Loucy (cell line): ENCODE measurements around the gene RPS4Y2.

Experiments used
- EZH2phosphoT487 ChIP-seq: fragments of 200-600 bp; IDR thresholded peaks from 2 replicates; pipeline ENCODE4 v1.6.1; 2018; ENCODE audit warnings: antibody characterized with exemption, mild to moderate bottlenecking, moderate library complexity, borderline replicate concordance
- TF ChIP-seq, protein P1 (sequence below): fragments of 200-600 bp; sonication (generic); conservative IDR thresholded peaks from 2 replicates; pipeline ENCODE4 v1.5.1; 2014; ENCODE audit warnings: mild to moderate bottlenecking, antibody characterized with exemption, low read length

DNA sequence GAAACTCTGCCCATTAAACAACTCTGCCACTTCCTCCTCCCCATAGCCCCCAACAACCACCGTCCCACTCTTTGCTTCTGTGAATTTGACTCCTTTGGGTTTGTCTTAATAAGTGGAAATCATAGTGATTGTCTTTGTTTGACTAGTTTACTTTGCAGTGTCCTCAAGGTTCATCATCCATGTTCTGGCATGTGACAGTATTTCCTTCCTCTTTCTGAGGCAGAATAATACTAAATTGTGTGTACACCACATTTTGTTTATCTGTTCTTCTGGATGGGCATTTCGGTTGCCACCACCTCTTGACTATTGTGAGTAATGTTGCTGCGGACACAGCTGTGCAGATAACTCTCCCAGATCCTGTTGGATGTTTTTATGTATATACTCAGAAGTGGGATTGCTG is 14.8 kb downstream of the RPS4Y2 start:
- TF ChIP-seq, protein P1, sequence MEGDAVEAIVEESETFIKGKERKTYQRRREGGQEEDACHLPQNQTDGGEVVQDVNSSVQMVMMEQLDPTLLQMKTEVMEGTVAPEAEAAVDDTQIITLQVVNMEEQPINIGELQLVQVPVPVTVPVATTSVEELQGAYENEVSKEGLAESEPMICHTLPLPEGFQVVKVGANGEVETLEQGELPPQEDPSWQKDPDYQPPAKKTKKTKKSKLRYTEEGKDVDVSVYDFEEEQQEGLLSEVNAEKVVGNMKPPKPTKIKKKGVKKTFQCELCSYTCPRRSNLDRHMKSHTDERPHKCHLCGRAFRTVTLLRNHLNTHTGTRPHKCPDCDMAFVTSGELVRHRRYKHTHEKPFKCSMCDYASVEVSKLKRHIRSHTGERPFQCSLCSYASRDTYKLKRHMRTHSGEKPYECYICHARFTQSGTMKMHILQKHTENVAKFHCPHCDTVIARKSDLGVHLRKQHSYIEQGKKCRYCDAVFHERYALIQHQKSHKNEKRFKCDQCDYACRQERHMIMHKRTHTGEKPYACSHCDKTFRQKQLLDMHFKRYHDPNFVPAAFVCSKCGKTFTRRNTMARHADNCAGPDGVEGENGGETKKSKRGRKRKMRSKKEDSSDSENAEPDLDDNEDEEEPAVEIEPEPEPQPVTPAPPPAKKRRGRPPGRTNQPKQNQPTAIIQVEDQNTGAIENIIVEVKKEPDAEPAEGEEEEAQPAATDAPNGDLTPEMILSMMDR = no peak
- no peak for TF ChIP-seq EZH2phosphoT487
